RWPE2 (cell line): ENCODE data around the gene ITGA8.

ENCODE experiments used
- ATAC-seq: fragments of 200-7000 bp; cut with Tn5 transposase; 3 replicates; pipeline ENCODE4 v1.9.1; 2021; ENCODE audit warnings: low read depth
- DNase-seq: peaks from one replicate; pipeline ENCODE4 v3.0.0-alpha.2; 2020; ENCODE audit warnings: low spot score
- H3K27ac ChIP-seq: fragments of 450-650 bp; 2 replicates; pipeline ENCODE4 v1.5.1; 2017; ENCODE audit warnings: mild to moderate bottlenecking; ENCODE audit not compliant: poor library complexity, severe bottlenecking
- H3K27me3 ChIP-seq: fragments of 250-450 bp; sonication (Bioruptor Pico); 2 replicates; pipeline ENCODE4 v1.5.1; 2021; ENCODE audit warnings: mild to moderate bottlenecking, moderate library complexity; ENCODE audit not compliant: insufficient read depth, poor library complexity, severe bottlenecking
- H3K36me3 ChIP-seq: fragments of 250-450 bp; sonication (Bioruptor Pico); 2 replicates; pipeline ENCODE4 v1.5.1; 2020; ENCODE audit warnings: low read depth, mild to moderate bottlenecking, moderate library complexity
- H3K4me1 ChIP-seq: fragments of 250-450 bp; sonication (Bioruptor Pico); 2 replicates; pipeline ENCODE4 v1.5.1; 2021; ENCODE audit warnings: mild to moderate bottlenecking, moderate library complexity; ENCODE audit not compliant: insufficient read depth, poor library complexity, severe bottlenecking
- H3K4me3 ChIP-seq: fragments of 250-450 bp; sonication (Bioruptor Pico); 2 replicates; pipeline ENCODE4 v1.5.1; 2021; ENCODE audit warnings: mild to moderate bottlenecking, moderate library complexity; ENCODE audit not compliant: severe bottlenecking
- H3K9me3 ChIP-seq: fragments of 250-450 bp; sonication (Bioruptor Pico); 2 replicates; pipeline ENCODE4 v1.5.1; 2021; ENCODE audit warnings: mild to moderate bottlenecking, moderate library complexity; ENCODE audit not compliant: severe bottlenecking
- CTCF ChIP-seq: fragments of 450-650 bp; IDR thresholded peaks from one replicate; pipeline ENCODE4 v1.5.1; 2017; ENCODE audit warnings: mild to moderate bottlenecking, moderate library complexity; ENCODE audit not compliant: poor library complexity, severe bottlenecking

ITGA8 gene

DNA sequence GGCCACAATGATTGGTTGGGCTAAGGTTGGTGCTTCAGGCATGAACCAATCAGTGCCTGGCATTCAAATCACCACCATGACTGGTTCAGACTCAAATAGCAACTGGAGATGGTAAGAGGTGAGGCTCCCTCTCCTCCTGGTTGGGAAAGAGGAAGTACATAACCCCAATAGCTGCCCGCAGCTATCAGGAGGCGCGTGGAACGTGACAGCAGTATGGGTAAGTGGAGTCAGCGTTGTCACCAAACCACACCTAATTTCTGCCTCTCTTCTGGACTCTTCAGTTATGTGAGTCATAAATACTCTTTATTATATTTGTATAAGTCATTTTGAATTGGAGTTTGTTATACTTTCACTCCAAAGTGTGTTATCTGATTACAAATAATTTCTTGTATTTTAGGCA lies 17.9 kb upstream of the ITGA8 start:
- ATAC-seq: no peak
- no peaks in the 10 kb centered on the region for H3K9me3 ChIP-seq
- DNase-seq: no peak
- peaks cover 2% of the 10 kb centered on the region for H3K27me3 ChIP-seq
- no peak overlapping the region for H3K4me3 ChIP-seq
- no peak overlapping the region for H3K27ac ChIP-seq
- H3K4me1 ChIP-seq: no peaks in the 10 kb centered on the region
- no peak for TF ChIP-seq CTCF
- no peaks in the 10 kb centered on the region for H3K36me3 ChIP-seq

- Histone ChIP-seq H3K27ac (no peak overlapping the region), H3K36me3 (no peaks in the 10 kb centered on the region), H3K4me1 (no peaks in the 10 kb centered on the region), H3K27me3 (peaks cover 2% of the 10 kb centered on the region), H3K4me3 (no peak overlapping the region), H3K9me3 (peaks cover 4% of the 10 kb centered on the region)
- DNase-seq: no peak
- TF ChIP-seq CTCF: no peak
- ATAC-seq: no peak
These were observed 16.0 kb upstream of the ITGA8 start for GRCh38 chr10:15735763-15736162.

DNA sequence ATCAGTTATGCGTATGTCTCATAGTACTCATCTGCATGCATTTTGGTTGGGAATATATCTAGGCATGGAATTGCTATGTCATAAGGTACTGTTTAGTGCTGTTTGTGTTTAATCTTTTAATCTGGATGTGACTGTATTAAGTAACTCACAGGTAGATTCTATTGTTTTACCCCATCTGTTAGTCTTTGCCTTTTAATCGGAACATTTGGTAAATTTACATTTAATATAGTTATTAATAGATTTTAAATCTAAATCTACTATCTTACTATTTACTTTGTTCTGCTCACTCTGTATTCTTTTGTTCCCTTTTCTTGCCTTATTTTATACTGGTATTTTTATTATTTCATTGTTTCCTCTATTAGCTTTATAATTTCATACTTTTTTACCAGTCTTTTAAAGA lies 10.6 kb upstream of the ITGA8 start:
- no peak for ATAC-seq
- H3K9me3 ChIP-seq: peaks cover 4% of the 10 kb centered on the region

GRCh38 chr10:15729890-15730289 lies 10.2 kb upstream of the ITGA8 start:
- H3K36me3 ChIP-seq: no peaks in the 10 kb centered on the region
- H3K9me3 ChIP-seq: peaks cover 4% of the 10 kb centered on the region
- H3K27ac ChIP-seq: no peak overlapping the region
- H3K4me1 ChIP-seq: no peaks in the 10 kb centered on the region
- no peaks in the 10 kb centered on the region for H3K27me3 ChIP-seq
- no peak for TF ChIP-seq CTCF
- ATAC-seq (no peak), DNase-seq (no peak)
- no peak overlapping the region for H3K4me3 ChIP-seq

More for the DNA sequence above, 10.6 kb upstream of the ITGA8 start:
- Histone ChIP-seq H3K4me1 (no peaks in the 10 kb centered on the region), H3K27ac (no peak overlapping the region), H3K36me3 (no peaks in the 10 kb centered on the region), H3K4me3 (no peak overlapping the region), H3K27me3 (no peaks in the 10 kb centered on the region)
- TF ChIP-seq CTCF: no peak
- no peak for DNase-seq

DNA sequence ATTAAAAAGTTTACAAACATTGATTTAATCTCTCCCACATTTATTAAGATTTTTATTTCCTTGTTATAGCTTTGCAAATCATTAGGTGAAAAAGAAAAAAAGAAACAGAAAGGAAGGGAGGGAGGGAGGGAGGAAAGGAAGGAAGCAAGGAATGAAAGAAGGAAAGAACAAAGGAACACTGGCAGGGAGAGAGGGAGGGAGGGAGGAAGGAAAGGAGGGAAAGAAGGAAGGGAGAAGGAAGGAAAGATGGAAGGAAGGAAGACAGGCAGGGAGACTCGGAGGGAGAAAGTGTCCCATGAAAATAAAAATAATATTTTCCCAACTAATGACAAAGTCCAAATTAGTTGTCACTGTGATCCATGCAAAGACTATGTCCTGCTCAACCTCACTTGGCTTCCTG lies 6.3 kb upstream of the ITGA8 start:
- DNase-seq: no peak
- H3K4me1 ChIP-seq: no peaks in the 10 kb centered on the region
- no peak for ATAC-seq
- no peak overlapping the region for H3K4me3 ChIP-seq
- peaks cover 5% of the 10 kb centered on the region for H3K27me3 ChIP-seq
- peaks cover under 1% of the 10 kb centered on the region for H3K9me3 ChIP-seq
- no peak overlapping the region for H3K27ac ChIP-seq
- no peaks in the 10 kb centered on the region for H3K36me3 ChIP-seq
- TF ChIP-seq CTCF: peak; percentile 37
